SU-DHL-6 (cell line): Measurements from ENCODE around the gene PFKL.
"Not testable (repeated sequence)": the region's sequence is repeated elsewhere in the genome, so short reads cannot be mapped to it uniquely, and the experiment has no call there.

Experiments used
- H2AFZ ChIP-seq: fragments of 200-600 bp; sonication (generic); 2 replicates; pipeline ENCODE4 v1.6.1; 2014; ENCODE audit warnings: low read depth, mild to moderate bottlenecking, moderate library complexity, mixed read lengths, antibody characterized with exemption, low read length; ENCODE audit not compliant: severe bottlenecking
- H3F3A ChIP-seq: fragments of 200-600 bp; shearing (Covaris generic); 2 replicates; pipeline ENCODE4 v1.6.0; 2016; ENCODE audit warnings: antibody characterized with exemption, mild to moderate bottlenecking; ENCODE audit not compliant: insufficient read depth
- H3K27ac ChIP-seq: fragments of 200-600 bp; sonication (generic); 2 replicates; pipeline ENCODE4 v1.5.1; 2016; ENCODE audit warnings: low read depth, mild to moderate bottlenecking, low read length, moderate library complexity, mixed read lengths
- H3K27me3 ChIP-seq: fragments of 200-600 bp; sonication (generic), shearing (Covaris generic); 2 replicates; pipeline ENCODE4 v1.6.0; 2014; ENCODE audit warnings: mild to moderate bottlenecking, low read length
- H3K36me3 ChIP-seq: fragments of 200-600 bp; sonication (generic); 2 replicates; pipeline ENCODE4 v1.6.1; 2014; ENCODE audit warnings: mild to moderate bottlenecking, low read length, mixed read lengths
- H3K4me2 ChIP-seq: fragments of 300-600, 200-600 bp; shearing (Covaris generic), sonication (generic); 2 replicates; pipeline ENCODE4 v1.6.0; 2014; ENCODE audit warnings: low read length, low read depth, mild to moderate bottlenecking; ENCODE audit not compliant: poor library complexity, severe bottlenecking
- H3K4me3 ChIP-seq: fragments of 200-600 bp; sonication (generic); 2 replicates; pipeline ENCODE4 v1.5.1; 2014; ENCODE audit warnings: antibody characterized with exemption, low read length, mild to moderate bottlenecking, mixed read lengths; ENCODE audit not compliant: insufficient read depth, poor library complexity, severe bottlenecking
- H3K79me2 ChIP-seq: fragments of 200-600 bp; sonication (generic); 2 replicates; pipeline ENCODE4 v1.6.1; 2014; ENCODE audit warnings: mild to moderate bottlenecking, low read length, moderate library complexity; ENCODE audit not compliant: insufficient read depth
- H3K9ac ChIP-seq: fragments of 200-600 bp; sonication (generic); 2 replicates; pipeline ENCODE4 v1.7.0; 2014; ENCODE audit warnings: mild to moderate bottlenecking, low read length
- H3K9me2 ChIP-seq: fragments of 200-600 bp; sonication (generic); replicated peaks from 2 replicates; pipeline ENCODE4 v1.6.1; 2014; ENCODE audit warnings: low read length; ENCODE audit not compliant: insufficient read depth
- H3K9me3 ChIP-seq: fragments of 200-600 bp; sonication (generic); 2 replicates; pipeline ENCODE4 v1.6.1; 2014; ENCODE audit warnings: low read length, mixed read lengths; ENCODE audit not compliant: insufficient read depth
- H4K20me1 ChIP-seq: fragments of 200-600 bp; sonication (generic); 2 replicates; pipeline ENCODE4 v1.6.1; 2014; ENCODE audit warnings: low read depth, mild to moderate bottlenecking, antibody characterized with exemption, low read length, moderate library complexity, mixed read lengths
- CTCF ChIP-seq: fragments of 200-600 bp; sonication (generic); IDR thresholded peaks from one replicate; pipeline ENCODE4 v1.5.1; 2017; ENCODE audit warnings: antibody characterized with exemption, mild to moderate bottlenecking, low read length, moderate library complexity; ENCODE audit not compliant: insufficient read depth, poor library complexity, severe bottlenecking
- EZH2phosphoT487 ChIP-seq: fragments of 200-600 bp; sonication (generic), shearing (Covaris generic); conservative IDR thresholded peaks from 2 replicates; pipeline ENCODE4 v1.6.1; 2018; ENCODE audit warnings: mild to moderate bottlenecking, antibody characterized with exemption, low read length, moderate library complexity, mixed read lengths

Gene PFKL

GRCh38 chr21:44301961-44302406 lies 2.1 kb downstream of the PFKL start:
- H3K36me3 ChIP-seq, result no peaks in the 10 kb centered on the region
- H4K20me1 ChIP-seq, result no peaks in the 10 kb centered on the region; the same call in 1 of the 2 replicates
- no peaks in the 10 kb centered on the region for H3K27me3 ChIP-seq
- H3F3A ChIP-seq, result peaks cover 6% of the 10 kb centered on the region
- peak overlapping the region; percentile 49 for H3K27ac ChIP-seq
- H3K9me2 ChIP-seq, result no peaks in the 10 kb centered on the region
- peaks cover 27% of the 10 kb centered on the region for H3K79me2 ChIP-seq
- peak overlapping the region; percentile 63 for H3K4me2 ChIP-seq
- no peak overlapping the region for H2AFZ ChIP-seq
- H3K4me3 ChIP-seq, result no peak overlapping the region
- no peaks in the 10 kb centered on the region for H3K9me3 ChIP-seq
- peak overlapping the region; percentile 72 for H3K9ac ChIP-seq
- no peak for TF ChIP-seq CTCF
- no peak for TF ChIP-seq EZH2phosphoT487

- H3K4me2 ChIP-seq, result peak overlapping the region; percentile 63
- H3K27ac ChIP-seq, result peak overlapping the region; percentile 49
Observed at GRCh38 chr21:44302573-44303401, 2.9 kb downstream of the PFKL start.

GRCh38 chr21:44303490-44303981 lies 3.7 kb downstream of the PFKL start:
- no peak overlapping the region for H3K4me2 ChIP-seq

More at GRCh38 chr21:44302573-44303401, 2.9 kb downstream of the PFKL start:
- Histone ChIP-seq H3K9ac (peak overlapping the region; percentile 72; the same call in 1 of the 2 replicates), H3K79me2 (peaks cover 27% of the 10 kb centered on the region)
- not testable (repeated sequence) for H3K9me3 ChIP-seq, H3K9me2 ChIP-seq, H3K4me3 ChIP-seq, H3K27me3 ChIP-seq, H4K20me1 ChIP-seq, H2AFZ ChIP-seq, H3K36me3 ChIP-seq, H3F3A ChIP-seq
- peak; percentile 30 for TF ChIP-seq CTCF

More at GRCh38 chr21:44303490-44303981, 3.7 kb downstream of the PFKL start:
- no peaks in the 10 kb centered on the region for H3K36me3 ChIP-seq
- H3K79me2 ChIP-seq, result peaks cover 27% of the 10 kb centered on the region
- H3F3A ChIP-seq, result peaks cover 6% of the 10 kb centered on the region
- H3K9ac ChIP-seq, result no peak overlapping the region
- no peaks in the 10 kb centered on the region for H3K9me2 ChIP-seq
- H2AFZ ChIP-seq, result no peak overlapping the region
- H4K20me1 ChIP-seq, result no peaks in the 10 kb centered on the region; the same call in 1 of the 2 replicates
- no peak overlapping the region for H3K4me3 ChIP-seq
- no peaks in the 10 kb centered on the region for H3K9me3 ChIP-seq
- TF ChIP-seq EZH2phosphoT487 (no peak), CTCF (no peak)
- peak overlapping the region; percentile 22; the same call in 1 of the 2 replicates for H3K27ac ChIP-seq
- no peaks in the 10 kb centered on the region for H3K27me3 ChIP-seq
